C4-2B (cell line): ENCODE results near the gene HOXC6.

ENCODE experiments used
- H3K27ac ChIP-seq: fragments of 450-650 bp; 2 replicates; pipeline ENCODE4 v1.5.1; 2017
- ZFX ChIP-seq: fragments of 450-650 bp; IDR thresholded peaks from 2 replicates; pipeline ENCODE4 v1.6.1; 2017
- TF ChIP-seq, protein P1 (sequence below): fragments of 450-650 bp; conservative IDR thresholded peaks from 2 replicates; pipeline ENCODE4 v1.5.1; 2017; ENCODE audit warnings: mild to moderate bottlenecking

The HOXC6 gene

DNA sequence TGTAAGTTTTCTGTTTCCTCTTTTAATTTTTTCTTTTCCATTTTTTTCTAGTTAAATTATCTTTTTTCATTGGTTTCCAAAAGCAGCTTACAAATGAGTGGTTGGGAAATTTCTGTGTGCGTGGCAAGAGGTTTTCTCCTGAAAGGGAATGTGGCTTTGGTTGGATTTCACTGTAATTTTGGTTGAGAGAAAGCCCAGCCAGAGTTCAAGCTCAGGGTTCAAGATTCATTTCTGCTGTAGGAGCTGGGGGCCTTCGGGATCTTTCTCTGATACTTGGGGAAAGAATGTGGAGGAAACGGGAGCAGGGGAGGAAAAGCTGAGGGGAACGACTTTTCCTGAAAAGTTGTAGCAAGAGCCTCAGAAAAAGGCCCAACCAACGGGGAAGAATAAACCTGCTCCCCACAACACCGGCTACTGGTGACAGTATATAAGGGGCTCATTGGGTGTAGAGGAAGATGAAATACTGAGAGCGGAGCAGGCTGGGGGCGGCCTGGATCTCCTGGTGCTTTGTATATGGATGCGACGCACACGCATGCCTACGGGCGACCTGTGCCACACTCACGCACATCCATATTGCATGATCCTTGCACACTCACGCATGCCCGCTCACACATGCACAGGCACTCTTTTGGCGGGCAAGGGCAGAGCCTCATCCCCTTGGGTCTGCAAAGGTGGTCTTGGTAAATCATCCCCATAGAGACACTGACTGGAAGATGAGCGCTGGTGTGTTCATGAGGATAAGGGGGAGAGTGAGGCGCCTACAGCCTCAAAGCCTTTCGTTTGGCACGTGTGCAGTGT, 41.4 kb upstream of the HOXC6 start:
- TF ChIP-seq ZFX = no peak
- TF ChIP-seq, protein P1, sequence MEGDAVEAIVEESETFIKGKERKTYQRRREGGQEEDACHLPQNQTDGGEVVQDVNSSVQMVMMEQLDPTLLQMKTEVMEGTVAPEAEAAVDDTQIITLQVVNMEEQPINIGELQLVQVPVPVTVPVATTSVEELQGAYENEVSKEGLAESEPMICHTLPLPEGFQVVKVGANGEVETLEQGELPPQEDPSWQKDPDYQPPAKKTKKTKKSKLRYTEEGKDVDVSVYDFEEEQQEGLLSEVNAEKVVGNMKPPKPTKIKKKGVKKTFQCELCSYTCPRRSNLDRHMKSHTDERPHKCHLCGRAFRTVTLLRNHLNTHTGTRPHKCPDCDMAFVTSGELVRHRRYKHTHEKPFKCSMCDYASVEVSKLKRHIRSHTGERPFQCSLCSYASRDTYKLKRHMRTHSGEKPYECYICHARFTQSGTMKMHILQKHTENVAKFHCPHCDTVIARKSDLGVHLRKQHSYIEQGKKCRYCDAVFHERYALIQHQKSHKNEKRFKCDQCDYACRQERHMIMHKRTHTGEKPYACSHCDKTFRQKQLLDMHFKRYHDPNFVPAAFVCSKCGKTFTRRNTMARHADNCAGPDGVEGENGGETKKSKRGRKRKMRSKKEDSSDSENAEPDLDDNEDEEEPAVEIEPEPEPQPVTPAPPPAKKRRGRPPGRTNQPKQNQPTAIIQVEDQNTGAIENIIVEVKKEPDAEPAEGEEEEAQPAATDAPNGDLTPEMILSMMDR = no peak
- H3K27ac ChIP-seq = no peak overlapping the region

- TF ChIP-seq ZFX = no peak
- TF ChIP-seq, protein P1 = no peak
- no peak overlapping the region for H3K27ac ChIP-seq
These were observed 40.4 kb upstream of the HOXC6 start for GRCh38 chr12:53987787-53988230.

DNA sequence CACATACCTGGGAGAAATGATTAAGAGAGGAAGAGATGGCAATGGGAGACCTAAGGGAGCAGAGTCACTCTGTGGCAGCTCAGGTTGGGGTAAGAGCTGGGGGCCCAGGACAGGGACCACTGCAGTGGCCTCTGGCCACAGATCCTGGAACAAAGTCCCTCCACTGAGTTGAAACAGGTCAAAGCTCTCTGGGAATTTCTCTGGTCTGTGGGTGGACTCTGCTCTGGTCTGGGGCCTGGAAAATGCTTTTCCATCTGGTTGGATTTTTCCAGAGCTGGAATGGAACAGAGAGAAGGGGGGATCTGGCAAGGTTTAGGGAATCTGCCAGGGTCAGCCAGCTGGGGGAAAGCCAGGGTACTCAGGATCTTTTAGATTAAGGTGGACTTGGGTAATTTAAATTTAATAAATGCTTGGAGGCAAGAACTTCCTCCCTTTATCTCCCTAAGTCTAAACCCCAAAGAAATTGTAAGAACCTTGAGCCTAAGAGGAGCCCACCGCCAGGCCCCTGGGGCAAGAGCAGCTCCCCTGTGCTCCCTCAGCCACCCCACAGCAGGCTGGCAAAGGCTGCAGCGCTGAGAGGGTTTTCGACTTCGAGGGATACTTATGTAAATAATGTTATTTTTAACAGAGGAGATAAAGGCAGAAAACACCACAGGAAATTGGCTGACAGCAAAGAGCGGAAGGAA, 39.6 kb upstream of the HOXC6 start:
- TF ChIP-seq ZFX = no peak
- TF ChIP-seq, protein P1 = no peak
- peak overlapping the region; percentile 34 for H3K27ac ChIP-seq

DNA sequence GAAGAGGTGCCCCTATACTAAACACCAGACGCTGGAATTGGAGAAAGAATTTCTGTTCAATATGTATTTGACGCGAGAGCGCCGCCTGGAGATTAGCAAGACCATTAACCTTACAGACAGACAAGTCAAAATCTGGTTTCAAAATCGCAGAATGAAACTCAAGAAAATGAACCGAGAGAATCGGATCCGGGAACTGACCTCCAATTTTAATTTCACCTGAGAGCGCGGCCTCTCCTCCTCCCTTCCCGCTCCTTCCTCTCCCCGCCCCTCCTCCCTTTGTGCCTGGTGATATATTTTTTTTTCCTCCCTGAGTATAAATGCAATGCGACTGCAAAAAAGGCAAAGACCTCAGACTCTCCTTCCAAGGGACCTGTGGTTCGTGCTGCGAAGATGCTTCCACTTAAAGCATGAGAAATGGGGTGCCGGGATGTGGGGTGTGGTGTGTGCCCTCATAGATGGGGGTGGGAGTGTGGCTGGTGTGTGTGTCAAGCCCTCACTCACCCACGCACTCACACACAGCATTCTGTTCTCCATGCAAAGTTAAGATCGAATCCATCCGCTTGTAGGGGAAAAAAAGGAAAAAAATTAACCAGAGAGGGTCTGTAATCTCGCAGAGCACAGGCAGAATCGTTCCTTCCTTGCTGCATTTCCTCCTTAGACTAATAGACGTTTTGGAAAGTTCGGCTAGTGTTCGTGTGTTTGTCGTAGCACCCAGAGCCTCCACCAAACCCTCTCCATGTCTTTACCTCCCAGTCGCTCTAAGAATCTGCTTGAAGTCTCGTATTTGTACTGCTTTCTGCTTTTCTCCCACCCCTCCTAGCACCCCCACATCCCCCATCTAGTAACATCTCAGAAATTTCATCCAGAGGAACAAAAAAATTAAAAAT, 38.8 kb upstream of the HOXC6 start:
- TF ChIP-seq, protein P1 = peak; percentile 88
- no peak for TF ChIP-seq ZFX
- peak overlapping the region; percentile 34 for H3K27ac ChIP-seq

GRCh38 chr12:53990311-53991076, 37.7 kb upstream of the HOXC6 start:
- H3K27ac ChIP-seq = no peak overlapping the region
- TF ChIP-seq ZFX = no peak
- TF ChIP-seq, protein P1 = no peak

GRCh38 chr12:53991077-53991460, 37.2 kb upstream of the HOXC6 start:
- H3K27ac ChIP-seq = no peak overlapping the region
- TF ChIP-seq ZFX = no peak
- TF ChIP-seq, protein P1 = no peak
